ENCODE results near the gene BMP2K.

GRCh38 chr4:78824001-78824400 is 47.9 kb downstream of the BMP2K start:
- TF ChIP-seq CTCF (conservative IDR thresholded peaks at IDR 0.05; ENCODE audit: low read depth in 2 of 2): no peak
- TF ChIP-seq POLR2AphosphoS5 (IDR thresholded peaks at IDR 0.05; ENCODE audit: low read depth): no peak
- no peak for TF ChIP-seq EZH2 (IDR thresholded peaks at IDR 0.05; ENCODE audit: low read depth, unreplicated experiment)

Measured in GM23338 (cell line).